BLaER1 treated with 17β-estradiol and CSF1 and Interleukin-3, amounts not matched to agents 10 nM and 100 nM (cell line): ENCODE measurements around the gene RGS13.

Source experiments
- H3K27ac ChIP-seq, 11 experiments: shearing (Covaris generic); formaldehyde crosslinking; 2 replicates each; pipeline ENCODE4 v1.8.1; 2022
- H3K27me3 ChIP-seq, 11 experiments: shearing (Covaris generic); formaldehyde crosslinking; 2 replicates each; pipeline ENCODE4 v1.8.1; 2022
- H3K36me3 ChIP-seq, 11 experiments: shearing (Covaris generic); formaldehyde crosslinking; 2 replicates each; pipeline ENCODE4 v1.8.1; 2022
- H3K4me1 ChIP-seq, 10 experiments: shearing (Covaris generic); formaldehyde crosslinking; 2 replicates each; pipeline ENCODE4 v1.8.1; 2022
- H3K4me2 ChIP-seq, 11 experiments: shearing (Covaris generic); formaldehyde crosslinking; 2 replicates each; pipeline ENCODE4 v1.8.1; 2022
- H3K4me3 ChIP-seq, 10 experiments: shearing (Covaris generic); formaldehyde crosslinking; 2 replicates each; pipeline ENCODE4 v1.8.1; 2022
- H3K9ac ChIP-seq, 11 experiments: shearing (Covaris generic); formaldehyde crosslinking; 2 replicates each; pipeline ENCODE4 v1.8.1; 2022
- H3K9me3 ChIP-seq, 11 experiments: shearing (Covaris generic); formaldehyde crosslinking; replicated peaks in 1 of 11; 2 replicates each; pipeline ENCODE4 v1.8.1; 2022
- H4K20me1 ChIP-seq, 11 experiments: shearing (Covaris generic); formaldehyde crosslinking; 2 replicates each; pipeline ENCODE4 v1.8.1; 2022
- Cebpa-rat ChIP-seq, 11 experiments: shearing (Covaris generic); IDR thresholded peaks; 2 replicates each; pipeline ENCODE4 v1.8.1; 2022

Gene RGS13

GRCh38 chr1:192703283-192704206 is 67.6 kb downstream of the RGS13 start:
- H3K9me3 ChIP-seq: no peaks in the 10 kb centered on the region
- no peak overlapping the region for H3K4me2 ChIP-seq
- peaks cover 0 to 4% (median 0%) of the 10 kb centered on the region in 10 experiments; a peak in 2 of 20 replicates for H3K4me1 ChIP-seq
- H3K4me3 ChIP-seq: no peak overlapping the region
- no peaks in the 10 kb centered on the region for H3K27me3 ChIP-seq
- H3K9ac ChIP-seq: no peak overlapping the region
- no peak overlapping the region for H3K27ac ChIP-seq
- no peaks in the 10 kb centered on the region for H4K20me1 ChIP-seq
- no peak for TF ChIP-seq Cebpa-rat (IDR thresholded peaks at IDR 0.05)
- no peaks in the 10 kb centered on the region for H3K36me3 ChIP-seq

- no peak overlapping the region for H3K27ac ChIP-seq
- H3K9me3 ChIP-seq: no peaks in the 10 kb centered on the region
- no peak overlapping the region for H3K4me3 ChIP-seq
- no peaks in the 10 kb centered on the region for H3K36me3 ChIP-seq
- H3K27me3 ChIP-seq: no peaks in the 10 kb centered on the region
- H3K9ac ChIP-seq: no peak overlapping the region
- peaks cover 0 to 4% (median 0%) of the 10 kb centered on the region in 10 experiments; a peak in 2 of 20 replicates for H3K4me1 ChIP-seq
- no peak overlapping the region for H3K4me2 ChIP-seq
- H4K20me1 ChIP-seq: no peaks in the 10 kb centered on the region
- TF ChIP-seq Cebpa-rat (IDR thresholded peaks at IDR 0.05): no peak
Measured at GRCh38 chr1:192705510-192705909, 69.6 kb downstream of the RGS13 start.

- H3K27ac ChIP-seq: no peak overlapping the region
- H3K27me3 ChIP-seq: no peaks in the 10 kb centered on the region
- H3K4me3 ChIP-seq: no peak overlapping the region
- H3K9ac ChIP-seq: no peak overlapping the region
- H3K36me3 ChIP-seq: no peaks in the 10 kb centered on the region
- H4K20me1 ChIP-seq: no peaks in the 10 kb centered on the region
- H3K9me3 ChIP-seq: no peaks in the 10 kb centered on the region
- H3K4me1 ChIP-seq: no peaks in the 10 kb centered on the region; a peak in 1 of 20 replicates
- H3K4me2 ChIP-seq: no peak overlapping the region
- no peak for TF ChIP-seq Cebpa-rat (IDR thresholded peaks at IDR 0.05)
Measured at GRCh38 chr1:192706936-192707335, 71.0 kb downstream of the RGS13 start.

GRCh38 chr1:192707978-192708547 is 72.1 kb downstream of the RGS13 start:
- Histone ChIP-seq H3K4me1 (no peaks in the 10 kb centered on the region), H3K4me3 (no peak overlapping the region)

GRCh38 chr1:192709544-192709943 is 73.6 kb downstream of the RGS13 start:
- Histone ChIP-seq H4K20me1 (no peaks in the 10 kb centered on the region), H3K36me3 (no peaks in the 10 kb centered on the region), H3K9me3 (peaks cover 0 to 3% (median 0%) of the 10 kb centered on the region in 11 experiments; a peak in 1 of 22 replicates), H3K27me3 (no peaks in the 10 kb centered on the region), H3K4me1 (no peaks in the 10 kb centered on the region), H3K27ac (no peak overlapping the region), H3K4me2 (no peak overlapping the region), H3K4me3 (no peak overlapping the region), H3K9ac (no peak overlapping the region)
- no peak for TF ChIP-seq Cebpa-rat (IDR thresholded peaks at IDR 0.05)

More at GRCh38 chr1:192707978-192708547, 72.1 kb downstream of the RGS13 start:
- no peaks in the 10 kb centered on the region for H4K20me1 ChIP-seq
- no peak overlapping the region for H3K9ac ChIP-seq
- no peaks in the 10 kb centered on the region for H3K27me3 ChIP-seq
- H3K27ac ChIP-seq: no peak overlapping the region
- no peak for TF ChIP-seq Cebpa-rat (IDR thresholded peaks at IDR 0.05)
- no peaks in the 10 kb centered on the region for H3K36me3 ChIP-seq
- no peaks in the 10 kb centered on the region for H3K9me3 ChIP-seq
- H3K4me2 ChIP-seq: no peak overlapping the region
